Esophagus squamous epithelium (tissue), 5 donors: ENCODE results near the gene DNM3. TPM values are rescaled to one million over a fixed set of nuclear protein-coding genes. Genes with fewer than 3 reads are reported as not detected.

ENCODE experiments used
- DNase-seq: peaks from one replicate; lab custom pipeline; 2025; lab: John Stamatoyannopoulos, UW
- H3K27ac ChIP-seq, 4 donors: fragments of 200-600 bp; sonication (generic); one replicate each; pipeline ENCODE4 v1.5.1; 2016 to 2019; ENCODE audit warnings: mild to moderate bottlenecking in 1 of 4
- H3K27me3 ChIP-seq, 4 donors: fragments of 200-600 bp; sonication (generic); 1 replicate in 3 of 4; 2 replicates in 1 of 4; pipeline versions ENCODE4 v1.5.1 to v1.6.0; 2017 to 2021; ENCODE audit warnings: antibody characterized with exemption in 1 of 4
- H3K36me3 ChIP-seq, 3 donors: fragments of 200-600 bp; sonication (generic); one replicate each; pipeline ENCODE4 v1.5.1; 2016 to 2019
- H3K4me1 ChIP-seq, 3 donors: fragments of 200-600 bp; sonication (generic); one replicate each; pipeline ENCODE4 v1.5.1; 2017 to 2019
- H3K4me3 ChIP-seq, 4 donors: fragments of 200-600 bp; sonication (generic); 1 replicate in 3 of 4; 2 replicates in 1 of 4; pipeline ENCODE4 v1.5.1; 2016 to 2019; ENCODE audit warnings: mild to moderate bottlenecking in 2 of 4, moderate library complexity in 1 of 4
- H3K9me3 ChIP-seq, 3 donors: fragments of 200-600 bp; sonication (generic); one replicate each; pipeline ENCODE4 v1.5.1; 2016 to 2019
- POLR2A ChIP-seq, 4 donors: fragments of 450-650 bp; IDR thresholded peaks; one replicate each; pipeline ENCODE4 v1.6.1; 2017; ENCODE audit warnings: antibody characterized with exemption in 4 of 4, mild to moderate bottlenecking in 4 of 4, moderate library complexity in 3 of 4
- WGBS, 2 donors: methylation state at CpG; one replicate each; pipeline ENCODE4 v1.1.5; 2018; 5-methylcytosine and 5-hydroxymethylcytosine counted together
- intact Hi-C: fragments of 100-400 bp; cut with DNase I; formaldehyde crosslinking; loops from one replicate; pipeline ENCODE4 v1.15.0; 2022
- total RNA-seq, 4 donors: library from RNA; depleted of rRNA; stranded (reverse); fragments of >200 nt; gene quantifications; one replicate each; pipeline ENCODE4 v1.1.0, GENCODE V29; 2016
- TF ChIP-seq, protein P1 (sequence below), 6 experiments: fragments of 450-650 bp in 4 of 6; fragments of 200-600 bp in 2 of 6; sonication (generic) in 2 of 6; IDR thresholded peaks; one replicate each; pipeline ENCODE4 v1.5.1; 2016 to 2019; ENCODE audit warnings: antibody characterized with exemption in 6 of 6, mild to moderate bottlenecking in 4 of 6, moderate library complexity in 4 of 6
- donor health status: DM: yes; HTN: yes; CAD: no.

Gene DNM3
- total RNA-seq, 4 donors from 2014 or later: 0.91 to 3.2 (median 1.8) TPM

- TF ChIP-seq, protein P1, sequence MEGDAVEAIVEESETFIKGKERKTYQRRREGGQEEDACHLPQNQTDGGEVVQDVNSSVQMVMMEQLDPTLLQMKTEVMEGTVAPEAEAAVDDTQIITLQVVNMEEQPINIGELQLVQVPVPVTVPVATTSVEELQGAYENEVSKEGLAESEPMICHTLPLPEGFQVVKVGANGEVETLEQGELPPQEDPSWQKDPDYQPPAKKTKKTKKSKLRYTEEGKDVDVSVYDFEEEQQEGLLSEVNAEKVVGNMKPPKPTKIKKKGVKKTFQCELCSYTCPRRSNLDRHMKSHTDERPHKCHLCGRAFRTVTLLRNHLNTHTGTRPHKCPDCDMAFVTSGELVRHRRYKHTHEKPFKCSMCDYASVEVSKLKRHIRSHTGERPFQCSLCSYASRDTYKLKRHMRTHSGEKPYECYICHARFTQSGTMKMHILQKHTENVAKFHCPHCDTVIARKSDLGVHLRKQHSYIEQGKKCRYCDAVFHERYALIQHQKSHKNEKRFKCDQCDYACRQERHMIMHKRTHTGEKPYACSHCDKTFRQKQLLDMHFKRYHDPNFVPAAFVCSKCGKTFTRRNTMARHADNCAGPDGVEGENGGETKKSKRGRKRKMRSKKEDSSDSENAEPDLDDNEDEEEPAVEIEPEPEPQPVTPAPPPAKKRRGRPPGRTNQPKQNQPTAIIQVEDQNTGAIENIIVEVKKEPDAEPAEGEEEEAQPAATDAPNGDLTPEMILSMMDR (IDR thresholded peaks at IDR 0.05): no peak
- no peak for TF ChIP-seq POLR2A (IDR thresholded peaks at IDR 0.05)
- no peaks in the 10 kb centered on the region for H3K27me3 ChIP-seq
- H3K27ac ChIP-seq: no peak overlapping the region
- H3K4me3 ChIP-seq: no peak overlapping the region
- peaks cover 0 to 4% (median 0%) of the 10 kb centered on the region in 3 donors for H3K4me1 ChIP-seq
- intact Hi-C loops: no loop called here
- no peaks in the 10 kb centered on the region for H3K36me3 ChIP-seq
- WGBS, 2 donors: 20 to 32% methylated on average over 2 of the region's 2 CpGs
- DNase-seq: no peak
- H3K9me3 ChIP-seq: no peaks in the 10 kb centered on the region
Measured at GRCh38 chr1:171969226-171969625, 127.9 kb downstream of the DNM3 start.

- no peak for DNase-seq
- intact Hi-C loops: no loop called here
- 59 to 64% methylated on average over 3 of the region's 3 CpGs for WGBS, 2 donors
- Histone ChIP-seq H3K4me3 (no peak overlapping the region), H3K4me1 (peaks cover 0 to 4% (median 0%) of the 10 kb centered on the region in 3 donors), H3K36me3 (no peaks in the 10 kb centered on the region), H3K27me3 (no peaks in the 10 kb centered on the region), H3K27ac (no peak overlapping the region), H3K9me3 (no peaks in the 10 kb centered on the region)
- TF ChIP-seq POLR2A (IDR thresholded peaks at IDR 0.05): no peak
- TF ChIP-seq, protein P1 (IDR thresholded peaks at IDR 0.05): no peak
Measured at GRCh38 chr1:171969813-171970212, 128.5 kb downstream of the DNM3 start.

- Histone ChIP-seq H3K9me3 (no peaks in the 10 kb centered on the region), H3K27me3 (no peaks in the 10 kb centered on the region), H3K27ac (no peak overlapping the region), H3K4me3 (no peak overlapping the region), H3K36me3 (no peaks in the 10 kb centered on the region), H3K4me1 (no peaks in the 10 kb centered on the region)
- TF ChIP-seq POLR2A (IDR thresholded peaks at IDR 0.05): no peak
- TF ChIP-seq, protein P1 (IDR thresholded peaks at IDR 0.05): no peak
- 87 to 93% methylated on average over 3 of the region's 3 CpGs for WGBS, 2 donors
- intact Hi-C loops: no loop called here
- no peak for DNase-seq
Measured at GRCh38 chr1:171972846-171973245, 131.5 kb downstream of the DNM3 start.

- TF ChIP-seq, protein P1 (IDR thresholded peaks at IDR 0.05): no peak
- intact Hi-C loops: no loop called here
- H3K27me3 ChIP-seq: no peaks in the 10 kb centered on the region
- H3K4me1 ChIP-seq: no peaks in the 10 kb centered on the region
- H3K27ac ChIP-seq: no peak overlapping the region
- H3K9me3 ChIP-seq: no peaks in the 10 kb centered on the region
- DNase-seq: no peak
- H3K36me3 ChIP-seq: no peaks in the 10 kb centered on the region
- no peak overlapping the region for H3K4me3 ChIP-seq
Measured at GRCh38 chr1:171973421-171973820, 132.1 kb downstream of the DNM3 start.

DNA sequence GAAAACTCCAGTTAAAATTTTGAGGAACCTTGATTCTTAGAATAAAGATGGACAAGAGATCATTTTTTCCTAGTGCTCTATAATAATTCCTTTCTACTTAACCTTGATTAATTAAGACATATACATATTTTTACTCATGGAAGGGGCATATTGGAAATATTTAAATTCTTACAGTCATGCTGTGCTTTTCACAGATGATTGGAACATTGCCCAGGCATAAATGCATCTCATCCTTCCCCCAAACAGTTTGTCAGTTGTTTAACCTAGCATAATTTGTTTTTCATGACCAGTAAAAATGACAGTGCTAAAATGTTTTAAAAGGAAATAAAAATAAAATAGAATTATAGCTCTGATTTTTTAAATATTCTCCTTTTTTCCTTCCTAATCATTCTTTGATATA, 140.0 kb downstream of the DNM3 start:
- Histone ChIP-seq H3K27ac (no peak overlapping the region), H3K36me3 (no peaks in the 10 kb centered on the region), H3K9me3 (no peaks in the 10 kb centered on the region), H3K27me3 (no peaks in the 10 kb centered on the region), H3K4me1 (peaks cover 0 to 8% (median 0%) of the 10 kb centered on the region in 3 donors), H3K4me3 (no peak overlapping the region)
- no peak for DNase-seq
- intact Hi-C loops: loop anchor here (5.0 to 10.0 kb wide), 2 partner anchors 179 to 347 kb away; no protein-coding TSS in a partner anchor
- TF ChIP-seq POLR2A (IDR thresholded peaks at IDR 0.05): no peak
- TF ChIP-seq, protein P1 (IDR thresholded peaks at IDR 0.05): no peak
